AG04449 (cell line): Measurements from ENCODE around the gene ZMPSTE24.

Source experiments
- CTCF ChIA-PET: fragments of 350-600 bp; formaldehyde crosslinking; extraction: SDS; loops from one replicate; lab custom pipeline; 2021; ENCODE audit warnings: antibody characterized with exemption; lab: Yijun Ruan, JAX
- POLR2A ChIA-PET: fragments of 400-600, 350-600 bp; formaldehyde crosslinking; extraction: SDS; loops from one replicate; lab custom pipeline; 2020; ENCODE audit warnings: antibody characterized with exemption, inconsistent platforms; lab: Yijun Ruan, JAX
- DNase-seq: peaks from one replicate; pipeline ENCODE4 v3.0.0-alpha.2; 2010; ENCODE audit warnings: low read depth, low spot score
- H3K4me3 ChIP-seq: 2 replicates; pipeline ENCODE4 v1.5.1; 2011; ENCODE audit warnings: low read depth, mild to moderate bottlenecking, control low read depth, low read length
- TF ChIP-seq, protein P1 (sequence below): IDR thresholded peaks from one replicate; pipeline ENCODE4 v1.5.1; 2011; ENCODE audit warnings: mild to moderate bottlenecking, moderate library complexity, low read length, control low read depth, inconsistent platforms; ENCODE audit not compliant: insufficient read depth; ENCODE audit errors: missing control alignments

ZMPSTE24 gene

DNA sequence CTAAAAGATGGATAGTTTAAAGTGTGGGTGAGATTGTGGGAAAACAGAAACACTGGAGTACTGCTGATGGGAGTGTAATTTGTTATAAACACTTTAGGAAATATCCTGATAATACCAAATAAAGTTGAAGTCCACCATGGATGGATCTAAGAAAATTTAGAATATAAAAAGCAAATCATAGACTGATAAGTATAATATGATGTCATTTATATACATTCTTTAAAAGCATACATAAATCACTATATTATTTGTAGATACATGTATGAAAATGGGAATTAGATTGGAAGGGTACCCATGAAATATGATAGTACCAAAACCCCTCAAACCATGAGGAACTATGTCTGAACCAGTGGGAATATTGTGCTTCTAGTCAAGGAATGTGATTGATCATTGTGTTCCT, 7.9 kb downstream of the ZMPSTE24 start:
- H3K4me3 ChIP-seq, result no peak overlapping the region
- TF ChIP-seq, protein P1, sequence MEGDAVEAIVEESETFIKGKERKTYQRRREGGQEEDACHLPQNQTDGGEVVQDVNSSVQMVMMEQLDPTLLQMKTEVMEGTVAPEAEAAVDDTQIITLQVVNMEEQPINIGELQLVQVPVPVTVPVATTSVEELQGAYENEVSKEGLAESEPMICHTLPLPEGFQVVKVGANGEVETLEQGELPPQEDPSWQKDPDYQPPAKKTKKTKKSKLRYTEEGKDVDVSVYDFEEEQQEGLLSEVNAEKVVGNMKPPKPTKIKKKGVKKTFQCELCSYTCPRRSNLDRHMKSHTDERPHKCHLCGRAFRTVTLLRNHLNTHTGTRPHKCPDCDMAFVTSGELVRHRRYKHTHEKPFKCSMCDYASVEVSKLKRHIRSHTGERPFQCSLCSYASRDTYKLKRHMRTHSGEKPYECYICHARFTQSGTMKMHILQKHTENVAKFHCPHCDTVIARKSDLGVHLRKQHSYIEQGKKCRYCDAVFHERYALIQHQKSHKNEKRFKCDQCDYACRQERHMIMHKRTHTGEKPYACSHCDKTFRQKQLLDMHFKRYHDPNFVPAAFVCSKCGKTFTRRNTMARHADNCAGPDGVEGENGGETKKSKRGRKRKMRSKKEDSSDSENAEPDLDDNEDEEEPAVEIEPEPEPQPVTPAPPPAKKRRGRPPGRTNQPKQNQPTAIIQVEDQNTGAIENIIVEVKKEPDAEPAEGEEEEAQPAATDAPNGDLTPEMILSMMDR, result no peak
- ChIA-PET CTCF (interaction anchor here (1.1 to 3.0 kb wide), 2 partner anchors 24 to 49 kb away, joined by 3 to 14 read pairs; no protein-coding TSS in a partner anchor), POLR2A (interaction anchor here (0.6 kb wide), 1 partner anchor 97 kb away, joined by 4 read pairs; no protein-coding TSS in a partner anchor)
- DNase-seq, result no peak

DNA sequence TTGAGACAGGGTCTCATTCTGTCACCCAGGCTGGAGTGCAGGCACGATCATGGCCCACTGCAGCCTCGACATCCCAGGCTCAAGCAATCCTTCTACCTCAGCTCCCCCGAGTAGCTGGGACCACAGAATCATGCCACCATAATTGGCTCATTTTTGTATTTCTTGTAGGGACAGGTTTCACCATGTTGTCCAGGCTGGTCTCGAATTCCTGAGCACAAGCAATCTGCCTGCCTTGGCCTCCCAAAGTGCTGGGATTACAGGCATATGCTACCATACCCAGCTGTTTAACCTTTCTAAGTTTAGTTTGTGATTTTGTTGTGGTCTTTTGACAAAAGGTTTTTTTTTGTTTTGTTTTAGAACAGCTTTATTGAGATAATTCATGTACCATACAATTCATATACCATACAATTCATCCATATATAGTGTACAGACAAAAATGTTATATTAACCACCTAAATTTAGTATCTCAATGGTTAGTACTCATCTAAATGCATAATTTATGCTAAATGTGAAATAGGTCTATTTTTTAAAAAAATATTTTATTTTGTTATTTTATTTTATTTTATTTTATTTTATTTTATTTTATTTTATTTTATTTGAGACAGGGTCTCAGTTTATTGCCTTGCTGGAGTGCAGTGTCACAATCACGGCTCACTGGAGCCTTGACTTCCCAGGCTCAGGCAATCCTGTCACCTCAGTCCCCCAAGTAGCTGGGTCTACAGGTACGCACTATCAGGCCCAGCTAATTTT, 8.9 kb downstream of the ZMPSTE24 start:
- CTCF ChIA-PET, result interaction anchor here (1.0 to 3.0 kb wide), 5 partner anchors 23 to 123 kb away, joined by 3 to 14 read pairs (median 4); no protein-coding TSS in a partner anchor
- POLR2A ChIA-PET, result interaction anchor here (1.9 kb wide), 1 partner anchor 9 kb away, joined by 6 read pairs; the partner anchor contains the start of gene ZMPSTE24
- no peak for DNase-seq
- no peak overlapping the region for H3K4me3 ChIP-seq
- TF ChIP-seq, protein P1, result no peak

DNA sequence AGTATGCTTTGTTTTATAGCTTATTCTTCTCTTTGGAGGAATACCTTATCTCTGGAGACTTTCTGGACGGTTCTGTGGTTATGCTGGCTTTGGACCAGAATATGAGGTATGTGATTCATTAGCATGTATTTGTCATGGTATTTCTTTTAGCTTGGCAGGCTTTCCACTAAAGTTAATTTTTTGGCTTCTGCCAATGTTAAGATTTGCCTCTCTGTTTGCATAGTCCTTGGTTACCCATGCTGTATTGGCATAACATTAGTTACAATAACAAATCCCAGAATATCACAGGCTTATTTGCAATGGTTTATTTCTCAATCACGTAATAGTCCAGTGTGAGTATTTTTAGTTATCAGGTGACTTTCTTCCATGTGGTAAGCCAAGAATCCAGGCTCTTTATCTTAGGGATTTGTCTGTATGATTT, 9.7 kb downstream of the ZMPSTE24 start:
- CTCF ChIA-PET, result interaction anchor here (1.0 to 3.0 kb wide), 4 partner anchors 47 to 124 kb away, joined by 3 to 14 read pairs (median 4); no protein-coding TSS in a partner anchor
- POLR2A ChIA-PET, result interaction anchor here (0.8 to 1.9 kb wide), 2 partner anchors 10 to 24 kb away, joined by 3 to 6 read pairs; partner anchors contain the start of gene ZMPSTE24
- H3K4me3 ChIP-seq, result no peak overlapping the region
- TF ChIP-seq, protein P1, result no peak
- peak; percentile 94 for DNase-seq

DNA sequence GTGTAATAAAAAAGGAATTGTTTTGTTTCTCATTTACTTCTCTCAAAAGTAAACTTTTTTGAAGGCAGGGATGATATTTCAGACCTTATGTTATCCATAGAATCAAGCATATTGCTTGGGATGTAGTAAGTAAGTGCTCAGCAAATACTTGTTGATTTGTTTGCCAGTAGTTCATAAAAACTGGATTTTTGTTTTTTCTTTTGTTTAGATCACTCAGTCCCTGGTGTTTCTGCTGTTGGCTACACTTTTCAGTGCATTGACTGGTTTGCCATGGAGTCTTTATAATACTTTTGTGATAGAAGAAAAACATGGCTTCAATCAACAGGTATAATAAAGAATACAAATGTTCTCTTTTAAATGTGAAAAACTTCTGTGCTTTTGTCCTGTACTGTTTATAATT, 10.2 kb downstream of the ZMPSTE24 start:
- TF ChIP-seq, protein P1, result no peak
- CTCF ChIA-PET, result interaction anchor here (1.0 to 3.0 kb wide), 4 partner anchors 47 to 124 kb away, joined by 3 to 14 read pairs (median 4); no protein-coding TSS in a partner anchor

DNA sequence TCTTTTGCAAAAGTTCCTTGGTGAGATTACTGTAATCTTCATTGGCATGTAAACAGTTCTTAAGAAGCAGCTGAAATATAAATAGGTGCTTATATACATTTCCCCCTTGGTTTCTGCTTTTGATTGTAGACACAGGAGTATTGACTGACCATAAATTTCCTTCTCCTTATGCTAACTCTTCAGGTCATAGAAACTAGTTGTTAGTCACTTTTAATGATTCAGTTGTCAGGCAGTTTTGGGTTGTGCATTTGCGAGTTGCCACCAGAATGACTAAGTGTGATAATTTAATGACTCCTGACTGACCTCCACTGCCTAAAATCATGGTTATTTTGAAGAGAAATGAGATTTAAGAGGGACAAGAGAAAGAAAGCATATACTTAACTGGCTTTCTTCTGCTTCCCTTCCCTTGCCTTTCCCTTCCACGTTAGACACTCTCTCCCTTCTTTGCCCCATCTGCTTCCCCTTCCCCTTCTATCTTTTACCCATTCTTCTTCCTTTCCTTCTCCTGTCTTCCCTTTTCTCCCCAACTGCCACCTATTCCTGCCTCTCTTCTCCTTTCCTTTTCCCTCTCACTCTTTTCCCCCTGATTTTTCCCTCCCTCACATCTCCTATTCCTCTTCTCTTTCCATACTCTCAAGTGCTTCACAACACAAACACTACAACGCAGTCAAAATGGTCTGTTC, 12.3 kb downstream of the ZMPSTE24 start:
- ChIA-PET POLR2A (no interaction called here), CTCF (interaction anchor here (1.0 to 1.2 kb wide), 4 partner anchors 19 to 126 kb away, joined by 3 to 6 read pairs (median 3); no protein-coding TSS in a partner anchor)
- no peak for DNase-seq
- H3K4me3 ChIP-seq, result no peak overlapping the region
- TF ChIP-seq, protein P1, result no peak

More for the DNA sequence above, 10.2 kb downstream of the ZMPSTE24 start:
- POLR2A ChIA-PET, result interaction anchor here (0.8 to 1.9 kb wide), 2 partner anchors 11 to 25 kb away, joined by 3 to 6 read pairs; partner anchors contain the start of gene ZMPSTE24
- H3K4me3 ChIP-seq, result no peak overlapping the region
- no peak for DNase-seq
